CD4-positive, alpha-beta T cell treated with Interferon alpha-2 for 1 hour (primary cell): ENCODE results near the gene DIPK1C.

Source experiments
- DNase-seq, 2 donors: peaks; one replicate each; pipeline ENCODE4 v3.0.0-alpha.2; 2020 to 2022

The DIPK1C gene

GRCh38 chr18:74414953-74415515 is 42.1 kb downstream of the DIPK1C start:
- no peak for DNase-seq

DNA sequence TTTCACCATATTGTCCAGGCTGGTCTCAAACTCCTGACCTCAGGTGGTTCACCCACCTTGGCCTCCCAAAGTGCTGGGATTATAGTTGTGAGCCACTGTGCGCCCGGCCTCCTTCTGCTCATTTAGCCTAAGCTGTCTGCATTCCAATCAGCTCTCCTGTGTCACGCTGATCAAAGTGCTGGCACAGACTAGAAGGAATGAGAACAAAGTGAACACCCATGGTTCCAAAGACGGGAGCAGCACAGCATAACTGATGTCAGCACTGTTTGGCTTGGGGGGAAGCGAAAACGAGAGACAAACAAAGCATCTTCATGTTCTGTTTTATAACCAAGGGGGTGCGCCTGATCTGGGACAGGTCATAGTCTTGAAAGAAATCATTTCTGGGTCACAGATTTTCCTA is 43.3 kb downstream of the DIPK1C start:
- no peak for DNase-seq

DNA sequence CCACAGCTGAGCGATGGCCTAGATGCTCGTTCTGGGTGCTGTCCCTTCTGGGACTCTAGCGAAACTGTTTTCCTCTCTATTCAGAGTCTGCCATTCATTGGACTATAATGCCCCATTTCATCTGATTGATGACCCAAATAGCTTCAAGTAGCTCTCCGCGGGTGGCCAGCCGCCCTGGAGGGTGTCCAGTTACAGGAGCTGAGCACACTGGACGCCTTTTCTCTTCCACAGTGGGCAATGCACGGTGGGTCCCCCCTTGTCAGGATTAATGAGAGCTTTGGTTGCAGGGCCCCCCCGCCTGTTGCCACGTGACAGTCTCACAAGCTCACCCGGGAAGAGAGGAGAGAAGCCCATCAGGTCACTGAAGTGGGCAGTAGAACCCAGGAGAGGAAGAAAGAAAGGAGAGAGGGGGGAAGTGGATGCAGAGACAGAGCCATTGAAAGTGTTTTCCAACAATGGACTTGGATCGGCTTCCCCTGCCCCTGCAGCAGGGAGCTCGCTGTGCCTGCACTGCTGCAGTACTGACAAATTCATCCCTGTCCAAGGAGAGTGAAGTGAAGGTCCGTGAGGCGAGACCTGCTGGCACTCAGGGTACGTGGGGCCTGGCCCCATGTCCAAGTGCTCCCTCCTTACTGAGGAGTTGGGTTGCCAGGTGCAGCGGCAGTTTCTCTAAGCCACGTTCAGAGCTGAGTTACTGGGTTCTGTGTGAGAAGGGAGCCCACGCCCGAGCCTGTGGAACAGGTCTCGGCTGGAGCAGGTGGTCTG is 44.8 kb downstream of the DIPK1C start:
- no peak for DNase-seq

- no peak for DNase-seq
These were observed 45.6 kb downstream of the DIPK1C start for GRCh38 chr18:74411475-74411874.

- no peak for DNase-seq
These were observed 46.6 kb downstream of the DIPK1C start for GRCh38 chr18:74410441-74410992.

- DNase-seq, result peak in 1 of 2 donors; percentile 3
These were observed 49.2 kb downstream of the DIPK1C start for GRCh38 chr18:74407888-74408287.

- DNase-seq, result no peak
These were observed 54.2 kb downstream of the DIPK1C start for GRCh38 chr18:74402806-74403433.

DNA sequence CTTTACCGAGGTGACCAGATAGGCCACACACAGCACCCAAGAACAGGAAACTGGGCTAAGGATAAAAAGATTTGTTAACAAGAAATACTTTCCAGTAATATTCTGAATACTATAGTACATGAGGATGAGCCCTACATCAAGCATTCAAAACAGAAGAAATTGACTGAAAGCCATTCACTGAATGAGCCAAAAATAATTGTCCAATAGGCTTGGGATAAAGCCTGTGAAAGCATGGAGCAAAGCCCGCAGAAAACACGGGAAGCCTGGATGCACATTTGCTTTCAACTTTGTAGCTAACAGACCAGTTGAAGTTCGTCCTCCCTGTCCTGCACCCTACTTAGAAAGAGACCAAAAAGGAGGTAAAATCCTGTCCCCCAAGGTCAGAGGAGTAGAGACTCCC is 56.3 kb downstream of the DIPK1C start:
- DNase-seq, result no peak

- DNase-seq, result no peak
These were observed 57.8 kb downstream of the DIPK1C start for GRCh38 chr18:74399091-74399887.

DNA sequence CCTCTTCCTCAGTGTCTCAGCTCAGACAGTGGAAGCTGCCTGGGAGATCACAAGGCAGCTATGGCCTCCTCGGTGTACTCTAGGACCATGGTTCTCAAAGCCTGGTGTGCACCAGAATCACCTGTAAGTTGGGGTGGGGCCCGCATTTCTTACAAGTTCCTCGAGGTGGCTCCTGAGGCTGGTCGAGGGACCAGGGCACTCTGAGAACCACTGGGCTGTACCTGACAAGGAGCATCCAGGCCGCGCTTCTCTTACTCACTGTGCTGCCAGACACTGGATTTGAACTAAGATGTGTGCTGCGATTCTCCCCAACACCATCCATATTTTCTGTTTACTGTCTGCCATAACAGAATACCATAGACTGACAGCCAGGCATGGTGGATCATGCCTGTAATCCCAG is 59.5 kb downstream of the DIPK1C start:
- DNase-seq, result no peak

GRCh38 chr18:74396171-74397169 is 60.6 kb downstream of the DIPK1C start:
- no peak for DNase-seq

GRCh38 chr18:74395648-74396154 is 61.4 kb downstream of the DIPK1C start:
- no peak for DNase-seq

- DNase-seq, result no peak
These were observed 62.1 kb downstream of the DIPK1C start for GRCh38 chr18:74395006-74395405.

- no peak for DNase-seq
These were observed 64.8 kb downstream of the DIPK1C start for GRCh38 chr18:74392323-74392722.

- no peak for DNase-seq
These were observed 66.2 kb downstream of the DIPK1C start for GRCh38 chr18:74390900-74391299.

DNA sequence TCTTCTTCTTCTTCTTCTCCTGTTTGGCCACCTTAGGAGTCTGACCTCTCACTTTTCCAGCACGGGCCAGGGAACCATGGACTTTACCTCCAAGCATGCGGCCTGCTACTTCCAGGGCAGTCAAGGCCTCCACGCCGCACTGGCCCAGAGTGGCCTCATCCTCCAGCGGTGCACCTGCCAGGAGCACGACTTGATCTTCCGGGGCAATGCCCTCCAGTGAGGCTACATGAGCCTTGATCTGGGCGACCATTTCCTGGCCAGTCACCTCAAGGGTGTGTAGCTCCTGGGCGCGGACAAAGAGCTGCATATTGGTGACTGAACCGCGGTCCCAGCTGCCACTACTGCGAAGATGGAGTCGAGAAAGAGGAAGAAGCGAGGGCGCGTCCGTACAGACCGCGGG is 67.1 kb downstream of the DIPK1C start:
- no peak for DNase-seq

GRCh38 chr18:74389171-74389927 is 67.8 kb downstream of the DIPK1C start:
- no peak for DNase-seq

- DNase-seq, result no peak
These were observed 68.9 kb downstream of the DIPK1C start for GRCh38 chr18:74388227-74388626.

DNA sequence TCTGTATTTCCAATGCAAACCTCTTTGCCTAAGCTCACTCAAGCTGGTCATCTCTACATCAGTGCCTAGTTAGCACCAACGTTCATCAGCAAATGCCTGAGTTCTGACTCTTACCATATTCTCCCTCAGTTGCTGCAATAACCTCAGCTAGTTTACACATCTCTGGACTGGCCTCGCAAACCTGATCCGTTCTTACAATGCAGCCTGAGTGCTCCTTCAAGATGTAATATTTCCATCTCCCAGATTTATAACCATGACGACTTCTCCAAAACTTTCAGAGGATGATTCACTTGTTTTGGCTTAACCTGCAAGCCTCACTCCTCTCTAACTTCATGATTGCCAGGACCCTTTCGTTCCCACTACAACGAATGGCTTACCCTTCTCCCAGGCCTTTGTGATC is 69.7 kb downstream of the DIPK1C start:
- no peak for DNase-seq
